Mammary microvascular endothelial cell (primary cell): ENCODE measurements around the gene NDUFB7. TPM values are rescaled to one million over a fixed set of nuclear protein-coding genes. Genes with fewer than 3 reads are reported as not detected.

ENCODE experiments used
- total RNA-seq: library from RNA; depleted of rRNA; stranded (reverse); fragments of >200 nt; gene quantifications from 2 replicates; pipeline ENCODE4 v1.2.3, GENCODE V29; 2015

The NDUFB7 gene
- 429 and 481 TPM in 2 replicates for total RNA-seq

DNA sequence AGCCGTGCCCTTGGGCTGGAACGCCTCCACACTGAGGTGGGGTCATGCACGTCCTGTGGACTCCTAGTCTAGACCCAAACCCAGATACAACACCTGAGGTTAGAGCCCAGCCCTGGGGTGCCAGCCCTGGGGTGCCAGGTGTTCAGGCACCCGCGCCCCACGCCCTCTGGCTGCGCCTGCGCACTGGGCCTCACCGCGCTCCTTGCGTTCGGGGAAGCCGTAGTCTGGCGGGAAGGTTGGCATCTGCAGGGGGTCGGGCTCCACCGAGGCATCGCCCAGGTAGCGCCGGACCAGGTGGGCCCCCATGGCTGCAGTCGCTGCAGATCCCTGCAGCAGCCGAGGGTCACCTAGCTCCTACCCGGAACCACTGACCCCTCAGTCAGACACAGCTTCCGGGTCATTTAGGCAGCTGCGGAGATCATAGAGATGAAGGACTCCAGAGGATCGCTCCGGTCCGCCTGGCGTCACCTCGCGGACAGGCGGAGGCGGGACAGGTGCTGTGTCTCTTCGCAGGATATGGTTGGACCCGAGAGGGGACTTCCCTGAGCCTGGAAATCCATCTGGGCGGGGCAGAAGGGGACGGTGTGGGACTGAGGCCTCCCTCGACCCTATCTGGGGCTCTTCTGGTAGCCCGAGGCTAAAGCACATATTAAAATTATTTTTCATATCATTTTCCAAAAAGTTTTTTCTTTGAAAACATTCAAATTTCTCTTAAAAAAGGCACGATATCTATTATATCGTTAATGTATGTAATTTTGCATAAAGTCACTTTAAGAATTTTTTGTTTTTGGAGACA, at the start of gene NDUFB7:
Gene NDUFB7 (minus strand): TSS at position 372 of the 796 bp plus-strand sequence. CDS start 66 bp downstream, at position 306.

DNA sequence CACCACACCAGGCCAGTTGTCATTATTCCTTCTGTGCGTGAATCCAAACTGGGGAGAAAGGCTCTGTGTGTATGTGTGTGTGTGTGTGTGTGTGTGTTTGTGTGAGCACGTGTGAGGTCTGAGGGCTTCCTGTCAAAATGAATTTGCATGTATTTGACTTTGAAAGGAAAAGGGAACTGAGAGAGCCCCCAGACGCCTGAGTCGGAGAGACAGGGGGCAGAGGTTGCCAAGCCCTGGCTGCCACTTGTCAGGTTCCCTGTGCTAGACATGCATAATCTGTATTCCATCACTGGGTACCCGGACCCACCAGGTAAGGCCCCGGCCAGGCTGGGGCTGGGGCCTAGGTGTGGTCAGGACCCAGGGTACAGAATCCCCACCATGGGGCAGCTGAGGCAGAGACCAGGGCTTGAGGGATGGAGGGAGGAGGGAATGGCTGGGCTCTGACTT, 11.1 kb upstream of the NDUFB7 start, which contains the start of gene CLEC17A:
Gene CLEC17A (plus strand): TSS at position 191 of the 447 bp plus-strand sequence. CDS start 77 bp downstream, at position 268.

DNA sequence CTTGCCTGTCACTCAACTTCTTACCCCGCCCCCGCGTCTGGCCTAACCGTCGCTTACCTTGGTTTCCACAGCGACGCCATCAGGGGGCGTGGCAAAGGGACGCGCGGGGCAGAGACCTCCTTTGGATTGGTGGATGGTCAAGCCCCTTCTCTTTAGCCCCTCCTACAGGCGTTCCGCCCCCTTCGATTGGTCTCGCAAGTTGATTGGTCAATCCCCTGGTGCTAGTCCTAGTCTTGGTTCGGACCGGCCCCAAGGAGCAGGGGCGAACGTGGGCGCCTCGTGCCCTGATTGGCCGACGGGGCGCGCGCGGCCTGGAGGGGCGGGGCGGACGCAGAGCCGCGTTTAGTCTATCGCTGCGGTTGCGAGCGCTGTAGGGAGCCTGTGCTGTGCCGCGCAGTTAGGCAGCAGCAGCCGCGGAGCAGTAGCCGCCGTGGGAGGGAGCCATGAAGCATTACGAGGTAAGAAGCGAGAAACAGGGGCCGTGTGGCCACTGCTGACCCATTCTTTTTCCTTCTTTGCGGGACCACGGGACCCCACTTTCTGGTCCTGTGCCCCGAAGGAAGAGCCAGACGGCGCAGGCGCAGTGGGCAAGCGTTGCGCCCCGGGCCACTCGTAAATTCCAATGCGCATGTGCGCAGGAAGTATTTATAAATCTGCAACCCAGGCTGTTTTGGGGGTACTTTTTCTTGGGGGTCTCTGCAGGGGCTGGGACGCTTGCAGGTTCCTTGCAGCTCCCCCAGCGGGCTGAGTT, 42.4 kb downstream of the NDUFB7 start, which contains the start of gene TECR:
Gene TECR (plus strand): TSS at position 341 of the 751 bp plus-strand sequence. CDS start 103 bp downstream, at position 444.

DNA sequence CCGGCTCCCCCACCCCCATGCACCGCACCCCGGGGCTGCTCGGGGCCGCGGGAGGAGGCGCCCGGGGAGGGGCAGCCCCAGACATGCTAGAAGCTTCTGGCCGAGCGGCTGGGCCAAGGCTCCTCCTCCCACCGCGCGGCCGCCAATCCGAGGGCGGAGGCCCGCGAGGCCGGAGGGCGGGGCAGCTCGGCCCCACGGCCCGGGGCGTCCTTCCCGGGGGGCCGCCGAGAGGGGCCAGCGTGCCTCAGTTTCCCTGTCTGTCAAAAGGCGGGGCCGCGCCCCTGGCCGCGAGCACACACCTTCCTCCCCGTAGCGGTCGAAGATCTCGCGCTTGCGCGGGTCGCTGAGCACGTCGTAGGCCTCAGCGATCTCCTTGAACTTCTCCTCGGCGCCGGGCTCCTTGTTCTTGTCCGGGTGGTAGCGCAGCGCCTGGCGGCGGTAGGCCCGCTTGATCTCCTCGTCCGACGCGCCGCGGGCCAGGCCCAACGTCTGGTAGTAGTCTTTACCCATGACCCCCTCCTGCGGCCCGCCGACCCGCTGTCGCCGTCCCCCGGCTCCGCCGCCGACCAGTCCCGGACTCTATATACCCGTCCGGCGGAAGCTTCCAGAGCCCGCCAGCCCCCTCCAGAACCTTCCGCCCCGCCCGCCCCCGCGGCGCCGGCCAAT, 53.9 kb downstream of the NDUFB7 start, which contains the start of gene DNAJB1:
Gene DNAJB1 (minus strand): TSS at position 558 of the 666 bp plus-strand sequence. CDS start 48 bp downstream, at position 510.

Other genes starting within 250 kb of the NDUFB7 start
- 15.0 and 20.1 TPM in 2 replicates for gene ADGRE5, start 190.6 kb downstream of the NDUFB7 start, total RNA-seq
- 207 and 236 TPM in 2 replicates for gene DDX39A, start 152.7 kb downstream of the NDUFB7 start, total RNA-seq
- 231 and 235 TPM in 2 replicates for gene PKN1, start 138.8 kb downstream of the NDUFB7 start, total RNA-seq
- gene PTGER1, start 96.7 kb downstream of the NDUFB7 start, total RNA-seq = 0.53 and 3.4 TPM in 2 replicates
- 137 and 144 TPM in 2 replicates for gene GIPC1, start 75.9 kb downstream of the NDUFB7 start, total RNA-seq
- 72.9 and 73.2 TPM in 2 replicates for gene DNAJB1, start 53.7 kb downstream of the NDUFB7 start, total RNA-seq
- 51.2 and 56.9 TPM in 2 replicates for gene TECR, start 42.5 kb downstream of the NDUFB7 start, total RNA-seq
- not detected in 2 replicates for gene CLEC17A, start 11.0 kb upstream of the NDUFB7 start, total RNA-seq
- not detected in 2 replicates for gene ADGRE3, start 102.8 kb upstream of the NDUFB7 start, total RNA-seq
- gene ZNF333, start 118.0 kb upstream of the NDUFB7 start, total RNA-seq = 4.1 and 7.6 TPM in 2 replicates
- gene ADGRE2, start 206.5 kb upstream of the NDUFB7 start, total RNA-seq = under 0.01 TPM in 1 of 2 replicates, not detected in the other